Upper lobe of left lung (tissue), 6 donors: Measurements from ENCODE around the gene UBL7. TPM values are rescaled to one million over a fixed set of nuclear protein-coding genes. Genes with fewer than 3 reads are reported as not detected.

Source experiments
- ATAC-seq, 2 donors: fragments of 200-7000 bp; cut with Tn5 transposase; one replicate each; pipeline ENCODE4 v1.9.1; 2022; ENCODE audit warnings: mild to moderate bottlenecking in 2 of 2, moderate library complexity in 2 of 2; ENCODE audit not compliant: low FRiP score in 2 of 2
- DNase-seq, 2 donors: peaks; one replicate each; pipeline ENCODE4 v3.0.0-alpha.2; 2019 to 2020
- H3K27ac ChIP-seq, 4 donors: fragments of 200-600 bp; sonication (generic); one replicate each; pipeline ENCODE4 v1.5.1; 2016 to 2019
- H3K27me3 ChIP-seq, 4 donors: fragments of 200-600 bp; sonication (generic); one replicate each; pipeline ENCODE4 v1.5.1; 2017 to 2019
- H3K36me3 ChIP-seq, 4 donors: fragments of 200-600 bp; sonication (generic); one replicate each; pipeline ENCODE4 v1.5.1; 2016 to 2019
- H3K4me1 ChIP-seq, 4 donors: fragments of 200-600 bp; sonication (generic); one replicate each; pipeline ENCODE4 v1.5.1; 2018 to 2019
- H3K4me3 ChIP-seq, 4 donors: fragments of 200-600 bp; sonication (generic); one replicate each; pipeline ENCODE4 v1.5.1; 2017 to 2019; ENCODE audit warnings: mild to moderate bottlenecking in 2 of 4, moderate library complexity in 1 of 4
- H3K9me3 ChIP-seq, 4 donors: fragments of 200-600 bp; sonication (generic); one replicate each; pipeline ENCODE4 v1.5.1; 2018 to 2019
- CTCF ChIP-seq, 6 experiments: fragments of 450-650 bp in 4 of 6; fragments of 200-600 bp in 2 of 6; sonication (generic) in 2 of 6; IDR thresholded peaks; one replicate each; pipeline ENCODE4 v1.5.1; 2016 to 2019; ENCODE audit warnings: antibody characterized with exemption in 6 of 6
- EP300 ChIP-seq, 4 donors: sonication (generic); formaldehyde crosslinking; IDR thresholded peaks; one replicate each; pipeline ENCODE4 v1.5.1; 2017; ENCODE audit warnings: antibody characterized with exemption in 4 of 4, control low read depth in 2 of 4
- POLR2A ChIP-seq, 4 donors: fragments of 450-650 bp; IDR thresholded peaks; one replicate each; pipeline ENCODE4 v1.5.1; 2016 to 2017; ENCODE audit warnings: antibody characterized with exemption in 4 of 4, mild to moderate bottlenecking in 2 of 4
- POLR2AphosphoS5 ChIP-seq, 2 donors: sonication (generic); formaldehyde crosslinking; IDR thresholded peaks; one replicate each; pipeline ENCODE4 v1.5.1; 2017; ENCODE audit warnings: antibody characterized with exemption in 2 of 2
- WGBS, 2 donors: methylation state at CpG; one replicate each; pipeline ENCODE4 v1.1.5; 2017 to 2018; 5-methylcytosine and 5-hydroxymethylcytosine counted together
- total RNA-seq, 6 donors: library from RNA; depleted of rRNA in 4 of 6; stranded (reverse); fragments of >200 nt in 4 of 6; gene quantifications; one replicate each; pipeline versions ENCODE4 v1.1.0 to v1.2.1, GENCODE V29; 2016 to 2021
- donor health status: DM: no; HTN: no; CAD: no; lungs with moderate emphysema.
- donor health status: DM: no; HTN: yes; CAD: no; lungs with severe emphysema.

Gene UBL7
- total RNA-seq, 6 donors from 2014 or later: 22.0 to 53.1 (median 48.6) TPM

- DNase-seq (no peak), ATAC-seq (no peak)
- H3K4me3 ChIP-seq: no peak overlapping the region
- H3K36me3 ChIP-seq: peaks cover 0 to 32% (median 11%) of the 10 kb centered on the region in 4 donors
- H3K27ac ChIP-seq: no peak overlapping the region
- 75 to 84% methylated on average over 6 of the region's 6 CpGs for WGBS, 2 donors
- H3K9me3 ChIP-seq: no peaks in the 10 kb centered on the region
- no peaks in the 10 kb centered on the region for H3K4me1 ChIP-seq
- TF ChIP-seq EP300 (IDR thresholded peaks at IDR 0.05) (no peak), CTCF (IDR thresholded peaks at IDR 0.05) (no peak), POLR2A (IDR thresholded peaks at IDR 0.05) (no peak)
- no peaks in the 10 kb centered on the region for H3K27me3 ChIP-seq
Measured at GRCh38 chr15:74412159-74412558, 48.8 kb downstream of the UBL7 start.

GRCh38 chr15:74411686-74412085, 49.3 kb downstream of the UBL7 start:
- Histone ChIP-seq H3K4me3 (no peak overlapping the region), H3K4me1 (no peaks in the 10 kb centered on the region), H3K9me3 (no peaks in the 10 kb centered on the region), H3K27ac (no peak overlapping the region), H3K36me3 (peaks cover 0 to 32% (median 11%) of the 10 kb centered on the region in 4 donors), H3K27me3 (no peaks in the 10 kb centered on the region)
- DNase-seq: peak in 1 of 2 donors; percentile 63
- 96 to 100% methylated on average over 7 to 12 of the region's 12 CpGs for WGBS, 2 donors
- TF ChIP-seq POLR2A (IDR thresholded peaks at IDR 0.05) (no peak), POLR2AphosphoS5 (IDR thresholded peaks at IDR 0.05) (no peak), EP300 (IDR thresholded peaks at IDR 0.05) (no peak), CTCF (IDR thresholded peaks at IDR 0.05) (no peak)
- no peak for ATAC-seq

GRCh38 chr15:74410502-74410901, 50.5 kb downstream of the UBL7 start:
- no peak for TF ChIP-seq CTCF (IDR thresholded peaks at IDR 0.05)
- TF ChIP-seq EP300 (IDR thresholded peaks at IDR 0.05): no peak
- no peak for TF ChIP-seq POLR2AphosphoS5 (IDR thresholded peaks at IDR 0.05)
- TF ChIP-seq POLR2A (IDR thresholded peaks at IDR 0.05): no peak
- ATAC-seq (no peak), DNase-seq (peak in 1 of 2 donors; percentile 63)
- 92 to 94% methylated on average over 5 to 11 of the region's 18 CpGs for WGBS, 2 donors
- Histone ChIP-seq H3K4me3 (no peak overlapping the region), H3K27me3 (no peaks in the 10 kb centered on the region), H3K4me1 (no peaks in the 10 kb centered on the region), H3K27ac (no peak overlapping the region), H3K9me3 (no peaks in the 10 kb centered on the region), H3K36me3 (peaks cover 0 to 26% (median 11%) of the 10 kb centered on the region in 4 donors)

GRCh38 chr15:74409225-74409624, 51.7 kb downstream of the UBL7 start:
- Histone ChIP-seq H3K4me1 (no peaks in the 10 kb centered on the region), H3K27me3 (no peaks in the 10 kb centered on the region), H3K4me3 (no peak overlapping the region), H3K9me3 (no peaks in the 10 kb centered on the region), H3K36me3 (peaks cover 0 to 22% (median 7%) of the 10 kb centered on the region in 4 donors), H3K27ac (no peak overlapping the region)
- TF ChIP-seq POLR2A (IDR thresholded peaks at IDR 0.05) (no peak), POLR2AphosphoS5 (IDR thresholded peaks at IDR 0.05) (no peak), EP300 (IDR thresholded peaks at IDR 0.05) (no peak), CTCF (IDR thresholded peaks at IDR 0.05) (no peak)
- DNase-seq (peak in 1 of 2 donors; percentile 55), ATAC-seq (no peak)
- WGBS, 2 donors: 87 to 91% methylated on average over 6 to 7 of the region's 7 CpGs

- H3K4me1 ChIP-seq: peaks cover 0 to under 1% (median 0%) of the 10 kb centered on the region in 4 donors
- peaks cover 0 to 21% (median 7%) of the 10 kb centered on the region in 4 donors for H3K36me3 ChIP-seq
- no peak for TF ChIP-seq CTCF (IDR thresholded peaks at IDR 0.05)
- TF ChIP-seq POLR2AphosphoS5 (IDR thresholded peaks at IDR 0.05): no peak
- TF ChIP-seq EP300 (IDR thresholded peaks at IDR 0.05): no peak
- no peak for TF ChIP-seq POLR2A (IDR thresholded peaks at IDR 0.05)
- H3K9me3 ChIP-seq: no peaks in the 10 kb centered on the region
- ATAC-seq: no peak
- H3K4me3 ChIP-seq: no peak overlapping the region
- no peak overlapping the region for H3K27ac ChIP-seq
- no peaks in the 10 kb centered on the region for H3K27me3 ChIP-seq
- 78 to 91% methylated on average over 7 of the region's 7 CpGs for WGBS, 2 donors
- DNase-seq: no peak
Measured at GRCh38 chr15:74408815-74409214, 52.1 kb downstream of the UBL7 start.
